ENCODE data around the gene TCF12. TPM values are rescaled to one million over a fixed set of nuclear protein-coding genes. Genes with fewer than 3 reads are reported as not detected.

TCF12 gene
- polyA plus RNA-seq, 1 donor (not counting 4 experiments of a cell fraction or from before 2014, with no cell fraction given) = 48.3 TPM

DNA sequence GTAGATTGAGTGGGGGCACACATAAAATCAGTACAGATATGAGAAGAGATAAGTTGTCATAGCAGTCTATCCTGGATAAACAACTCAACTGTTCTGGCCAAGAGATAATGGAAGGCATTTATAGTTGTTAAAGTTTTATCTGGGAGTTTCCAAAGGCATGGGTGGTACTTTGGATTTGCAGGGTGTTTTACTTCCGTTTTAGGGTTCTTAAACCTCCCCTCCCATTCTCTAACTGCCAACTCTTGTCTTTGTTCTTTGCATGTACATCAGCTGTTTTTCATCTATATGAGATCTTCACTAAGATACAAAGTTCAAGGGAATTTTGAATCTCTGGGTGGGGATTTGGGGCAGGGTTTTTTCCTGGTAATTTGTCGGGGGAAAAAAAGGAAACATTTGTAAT, 283.1 kb downstream of the TCF12 start:
- Histone ChIP-seq H3K4me3 (ENCODE audit: control insufficient read depth in 2 of 3, extremely low read depth in 1 of 3, insufficient read depth in 2 of 3, low read depth in 1 of 3, low read length in 3 of 3) (no peak overlapping the region), H3K9ac (ENCODE audit: control insufficient read depth, extremely low read depth, insufficient read depth, low read length) (no peak overlapping the region), H3K9me1 (ENCODE audit: control insufficient read depth, extremely low read depth, insufficient read depth, low read length) (no peaks in the 10 kb centered on the region), H3K27ac (ENCODE audit: control insufficient read depth, insufficient read depth, low read length) (no peak overlapping the region), H3K27me3 (ENCODE audit: control insufficient read depth, extremely low read depth, insufficient read depth, low read length) (no peaks in the 10 kb centered on the region), H4K20me1 (ENCODE audit: control insufficient read depth, extremely low read depth, insufficient read depth, low read length) (peaks cover 3% of the 10 kb centered on the region), H3K4me1 (ENCODE audit: control insufficient read depth, extremely low read depth, insufficient read depth, low read length) (peaks cover 6% of the 10 kb centered on the region), H3K36me3 (ENCODE audit: control insufficient read depth in 2 of 2, extremely low read depth in 1 of 2, insufficient read depth in 2 of 2, low read length in 2 of 2) (no peaks in the 10 kb centered on the region), H3K4me2 (ENCODE audit: control insufficient read depth, extremely low read depth, insufficient read depth, low read depth, low read length) (no peak overlapping the region), H3K9me3 (ENCODE audit: control insufficient read depth, low read depth, low read length) (no peaks in the 10 kb centered on the region), H2AFZ (ENCODE audit: control insufficient read depth, low read length) (no peak overlapping the region), H3K79me2 (ENCODE audit: control insufficient read depth, insufficient read depth, low read length) (no peaks in the 10 kb centered on the region)
- no peak for FAIRE-seq
- DNase-seq (ENCODE audit: low read depth, low spot score) = no peak
- TF ChIP-seq CTCF (optimal IDR thresholded peaks at IDR 0.05 in 1 of 3, IDR thresholded peaks at IDR 0.05 in 1 of 3, conservative IDR thresholded peaks at IDR 0.05 in 1 of 3; ENCODE audit: extremely low read depth in 1 of 3, insufficient read depth in 2 of 3, low read length in 3 of 3) (no peak), EZH2 (IDR thresholded peaks at IDR 0.05; ENCODE audit: low read length) (no peak)
- dilution Hi-C loops (cut with MboI; ENCODE audit: extremely low pct_ligation_motif_present, low sequenced_read_pairs) = no loop called here

DNA sequence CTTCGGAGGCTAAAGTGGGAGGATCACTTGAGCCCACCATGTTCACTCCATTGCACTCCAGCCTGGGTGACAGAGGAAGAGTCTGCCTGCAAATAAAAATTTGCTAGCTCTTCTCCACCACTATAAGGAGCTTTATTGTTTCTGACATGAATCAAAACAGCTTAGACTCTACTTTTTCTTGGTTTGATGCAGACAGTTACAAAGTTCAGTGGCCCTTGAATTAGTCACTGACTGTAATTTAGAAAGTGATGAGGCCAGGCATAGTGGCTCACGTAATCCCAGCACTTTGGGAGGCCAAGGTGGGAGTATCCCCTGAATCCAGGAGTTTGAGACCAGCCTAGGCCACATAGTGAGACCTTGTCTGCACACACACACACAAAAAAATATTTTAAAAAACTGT, 285.5 kb downstream of the TCF12 start:
- no peak overlapping the region for H3K9ac ChIP-seq (ENCODE audit: control insufficient read depth, extremely low read depth, insufficient read depth, low read length)
- DNase-seq (ENCODE audit: low read depth, low spot score) (no peak), FAIRE-seq (no peak)
- H3K36me3 ChIP-seq (ENCODE audit: control insufficient read depth in 2 of 2, extremely low read depth in 1 of 2, insufficient read depth in 2 of 2, low read length in 2 of 2) = no peaks in the 10 kb centered on the region
- H3K9me3 ChIP-seq (ENCODE audit: control insufficient read depth, low read depth, low read length) = no peaks in the 10 kb centered on the region
- no peak for TF ChIP-seq CTCF (optimal IDR thresholded peaks at IDR 0.05 in 1 of 3, IDR thresholded peaks at IDR 0.05 in 1 of 3, conservative IDR thresholded peaks at IDR 0.05 in 1 of 3; ENCODE audit: extremely low read depth in 1 of 3, insufficient read depth in 2 of 3, low read length in 3 of 3)
- TF ChIP-seq EZH2 (IDR thresholded peaks at IDR 0.05; ENCODE audit: low read length) = no peak
- no peak overlapping the region for H2AFZ ChIP-seq (ENCODE audit: control insufficient read depth, low read length)
- no peaks in the 10 kb centered on the region for H3K9me1 ChIP-seq (ENCODE audit: control insufficient read depth, extremely low read depth, insufficient read depth, low read length)
- H3K27me3 ChIP-seq (ENCODE audit: control insufficient read depth, extremely low read depth, insufficient read depth, low read length) = no peaks in the 10 kb centered on the region
- dilution Hi-C loops (cut with MboI; ENCODE audit: extremely low pct_ligation_motif_present, low sequenced_read_pairs) = no loop called here
- H3K27ac ChIP-seq (ENCODE audit: control insufficient read depth, insufficient read depth, low read length) = no peak overlapping the region
- H4K20me1 ChIP-seq (ENCODE audit: control insufficient read depth, extremely low read depth, insufficient read depth, low read length) = peaks cover under 1% of the 10 kb centered on the region
- no peak overlapping the region for H3K4me2 ChIP-seq (ENCODE audit: control insufficient read depth, extremely low read depth, insufficient read depth, low read depth, low read length)
- H3K4me1 ChIP-seq (ENCODE audit: control insufficient read depth, extremely low read depth, insufficient read depth, low read length) = peaks cover 2% of the 10 kb centered on the region
- no peaks in the 10 kb centered on the region for H3K79me2 ChIP-seq (ENCODE audit: control insufficient read depth, insufficient read depth, low read length)
- H3K4me3 ChIP-seq (ENCODE audit: control insufficient read depth in 2 of 3, extremely low read depth in 1 of 3, insufficient read depth in 2 of 3, low read depth in 1 of 3, low read length in 3 of 3) = no peak overlapping the region

Data from keratinocyte (primary cell).